ENCODE results near the gene PITPNM1. TPM values are rescaled to one million over a fixed set of nuclear protein-coding genes. Genes with fewer than 3 reads are reported as not detected.

PITPNM1 gene
- total RNA-seq, 1 donor from 2014 or later: 120 TPM

Other genes with a start within 250 kb of the PITPNM1 start
- 282 and 287 TPM in 2 replicates for gene GRK2, start 238.9 kb downstream of the PITPNM1 start, total RNA-seq
- 119 and 135 TPM in 2 replicates for gene ANKRD13D, start 216.1 kb downstream of the PITPNM1 start, total RNA-seq
- 12.1 and 16.2 TPM in 2 replicates for gene SSH3, start 201.8 kb downstream of the PITPNM1 start, total RNA-seq
- gene POLD4, start 151.8 kb downstream of the PITPNM1 start, total RNA-seq: 41.1 and 50.1 TPM in 2 replicates
- gene CLCF1, start 131.8 kb downstream of the PITPNM1 start, total RNA-seq: 2.9 and 3.0 TPM in 2 replicates
- gene RAD9A, start 113.4 kb downstream of the PITPNM1 start, total RNA-seq: 32.1 and 34.1 TPM in 2 replicates
- gene PPP1CA, start 103.5 kb downstream of the PITPNM1 start, total RNA-seq: 250 and 262 TPM in 2 replicates
- gene TBC1D10C, start 101.3 kb downstream of the PITPNM1 start, total RNA-seq: 112 and 118 TPM in 2 replicates
- 0.51 and 0.68 TPM in 2 replicates for gene CARNS1, start 89.7 kb downstream of the PITPNM1 start, total RNA-seq
- gene RPS6KB2, start 76.9 kb downstream of the PITPNM1 start, total RNA-seq: 67.6 and 70.2 TPM in 2 replicates
- gene PTPRCAP, start 67.7 kb downstream of the PITPNM1 start, total RNA-seq: 89.8 and 94.4 TPM in 2 replicates
- 177 and 186 TPM in 2 replicates for gene CORO1B, start 61.9 kb downstream of the PITPNM1 start, total RNA-seq
- gene GPR152, start 52.6 kb downstream of the PITPNM1 start, total RNA-seq: not detected in 2 replicates
- 0.73 and 1.0 TPM in 2 replicates for gene CABP4, start 50.0 kb downstream of the PITPNM1 start, total RNA-seq
- gene TMEM134, start 36.1 kb downstream of the PITPNM1 start, total RNA-seq: 58.5 and 62.0 TPM in 2 replicates
- 190 and 191 TPM in 2 replicates for gene AIP, start 22.3 kb downstream of the PITPNM1 start, total RNA-seq
- gene CDK2AP2, start 2.8 kb upstream of the PITPNM1 start, total RNA-seq: 117 and 119 TPM in 2 replicates
- not detected in 2 replicates for gene CABP2, start 18.1 kb upstream of the PITPNM1 start, total RNA-seq
- gene GSTP1, start 78.4 kb upstream of the PITPNM1 start, total RNA-seq: 339 and 344 TPM in 2 replicates
- gene NDUFV1, start 101.6 kb upstream of the PITPNM1 start, total RNA-seq: 237 and 242 TPM in 2 replicates
- gene NUDT8, start 124.6 kb upstream of the PITPNM1 start, total RNA-seq: 22.2 and 27.9 TPM in 2 replicates
- gene TBX10, start 134.4 kb upstream of the PITPNM1 start, total RNA-seq: not detected in 2 replicates
- gene ACY3, start 145.4 kb upstream of the PITPNM1 start, total RNA-seq: 0.14 TPM in 2 replicates
- not detected in 2 replicates for gene ALDH3B2, start 169.3 kb upstream of the PITPNM1 start, total RNA-seq